Subcutaneous abdominal adipose tissue (tissue), 5 donors: ENCODE results near the gene OR4F15.
"Not testable (repeated sequence)": the region's sequence is repeated elsewhere in the genome, so short reads cannot be mapped to it uniquely, and the experiment has no call there.

ENCODE experiments used
- H3K27ac ChIP-seq: one replicate; pipeline ENCODE4 v1.7.0; 2013; ENCODE audit warnings: low read depth, mild to moderate bottlenecking, inconsistent platforms, low read length, moderate library complexity
- H3K27me3 ChIP-seq, 5 donors: one replicate each; pipeline ENCODE4 v1.7.0; 2013; ENCODE audit warnings: low read length in 5 of 5, inconsistent platforms in 1 of 5; ENCODE audit not compliant: control insufficient read depth in 5 of 5, insufficient read depth in 4 of 5
- H3K36me3 ChIP-seq, 5 donors: one replicate each; pipeline ENCODE4 v1.7.0; 2013; ENCODE audit warnings: low read length in 5 of 5; ENCODE audit not compliant: control insufficient read depth in 5 of 5, insufficient read depth in 5 of 5
- H3K4me1 ChIP-seq, 5 donors: one replicate each; pipeline ENCODE4 v1.7.0; 2013; ENCODE audit warnings: low read length in 5 of 5, mild to moderate bottlenecking in 3 of 5, moderate library complexity in 1 of 5; ENCODE audit not compliant: control insufficient read depth in 5 of 5, insufficient read depth in 5 of 5
- H3K4me3 ChIP-seq, 5 donors: one replicate each; pipeline ENCODE4 v1.7.0; 2013; ENCODE audit warnings: low read length in 5 of 5, low read depth in 1 of 5
- H3K9ac ChIP-seq, 5 donors: one replicate each; pipeline ENCODE4 v1.7.0; 2013; ENCODE audit warnings: low read length in 5 of 5, mild to moderate bottlenecking in 4 of 5, moderate library complexity in 3 of 5
- H3K9me3 ChIP-seq, 5 donors: one replicate each; pipeline ENCODE4 v1.7.0; 2013; ENCODE audit warnings: low read length in 5 of 5; ENCODE audit not compliant: control insufficient read depth in 5 of 5
- donor health status: healthy.
- donor health status: healthy.
- donor health status: healthy.
- donor health status: healthy.
- donor health status: healthy.

The OR4F15 gene

GRCh38 chr15:101811902-101812301 is at the start of gene OR4F15:
OR4F15 (plus strand) TSS chr15:101812202; CDS start chr15:101818187, 5,985 bp downstream.
- no peaks in the 10 kb centered on the region for H3K27me3 ChIP-seq
- no peak within 1 kb of the TSS for H3K9ac ChIP-seq
- H3K27ac ChIP-seq, result no peak within 1 kb of the TSS
- no peaks in the 10 kb centered on the region for H3K9me3 ChIP-seq
- H3K36me3 ChIP-seq, result no peaks in the 10 kb centered on the region
- H3K4me1 ChIP-seq, result no peaks in the 10 kb centered on the region
- H3K4me3 ChIP-seq, result no peak within 1 kb of the TSS

GRCh38 chr15:101764669-101765339 is 47.2 kb upstream of the OR4F15 start:
- not testable (repeated sequence) for H3K36me3 ChIP-seq, H3K27ac ChIP-seq, H3K4me1 ChIP-seq, H3K4me3 ChIP-seq, H3K9ac ChIP-seq, H3K9me3 ChIP-seq, H3K27me3 ChIP-seq

GRCh38 chr15:101765340-101765671 is 46.7 kb upstream of the OR4F15 start:
- H3K4me3 ChIP-seq, H3K9ac ChIP-seq, H3K27ac ChIP-seq, H3K4me1 ChIP-seq, H3K36me3 ChIP-seq, H3K9me3 ChIP-seq, H3K27me3 ChIP-seq: not testable (repeated sequence)

- H3K9me3 ChIP-seq, result peaks cover 0 to 5% (median 0%) of the 10 kb centered on the region in 5 donors
- no peaks in the 10 kb centered on the region for H3K36me3 ChIP-seq
- H3K9ac ChIP-seq, result no peak overlapping the region
- no peak overlapping the region for H3K27ac ChIP-seq
- no peaks in the 10 kb centered on the region for H3K27me3 ChIP-seq
- H3K4me3 ChIP-seq, result no peak overlapping the region
- peaks cover 0 to 7% (median 0%) of the 10 kb centered on the region in 5 donors for H3K4me1 ChIP-seq
Observed at GRCh38 chr15:101765772-101766456, 46.1 kb upstream of the OR4F15 start.

- H3K36me3 ChIP-seq, H3K4me1 ChIP-seq, H3K4me3 ChIP-seq, H3K9me3 ChIP-seq, H3K27me3 ChIP-seq, H3K27ac ChIP-seq, H3K9ac ChIP-seq: not testable (repeated sequence)
Observed at GRCh38 chr15:101767083-101767640, 44.8 kb upstream of the OR4F15 start.

GRCh38 chr15:101772921-101773320 is 39.1 kb upstream of the OR4F15 start:
- Histone ChIP-seq H3K9ac (no peak overlapping the region), H3K27ac (no peak overlapping the region), H3K36me3 (peaks cover 0 to 14% (median 0%) of the 10 kb centered on the region in 5 donors), H3K27me3 (peaks cover 0 to 4% (median 0%) of the 10 kb centered on the region in 5 donors), H3K4me3 (no peak overlapping the region), H3K4me1 (no peaks in the 10 kb centered on the region), H3K9me3 (no peaks in the 10 kb centered on the region)

- no peaks in the 10 kb centered on the region for H3K9me3 ChIP-seq
- no peak overlapping the region for H3K9ac ChIP-seq
- H3K27me3 ChIP-seq, result peaks cover 0 to 4% (median 0%) of the 10 kb centered on the region in 5 donors
- no peak overlapping the region for H3K27ac ChIP-seq
- H3K4me1 ChIP-seq, result no peaks in the 10 kb centered on the region
- H3K36me3 ChIP-seq, result peaks cover 0 to 14% (median 0%) of the 10 kb centered on the region in 5 donors
- no peak overlapping the region for H3K4me3 ChIP-seq
Observed at GRCh38 chr15:101773496-101774100, 38.4 kb upstream of the OR4F15 start.

GRCh38 chr15:101775136-101775535 is 36.9 kb upstream of the OR4F15 start:
- Histone ChIP-seq H3K9ac (no peak overlapping the region), H3K4me3 (no peak overlapping the region), H3K27me3 (peaks cover 0 to 4% (median 0%) of the 10 kb centered on the region in 5 donors), H3K4me1 (no peaks in the 10 kb centered on the region), H3K27ac (no peak overlapping the region), H3K9me3 (no peaks in the 10 kb centered on the region), H3K36me3 (peaks cover 0 to 14% (median 0%) of the 10 kb centered on the region in 5 donors)

- H3K9me3 ChIP-seq, H3K27me3 ChIP-seq, H3K9ac ChIP-seq, H3K36me3 ChIP-seq, H3K4me1 ChIP-seq, H3K27ac ChIP-seq, H3K4me3 ChIP-seq: not testable (repeated sequence)
Observed at GRCh38 chr15:101778576-101778975, 33.4 kb upstream of the OR4F15 start.

GRCh38 chr15:101780225-101780624 is 31.8 kb upstream of the OR4F15 start:
- H3K27ac ChIP-seq, H3K4me3 ChIP-seq: not testable (repeated sequence)

More at GRCh38 chr15:101780225-101780624, 31.8 kb upstream of the OR4F15 start:
- H3K36me3 ChIP-seq, H3K9me3 ChIP-seq, H3K4me1 ChIP-seq, H3K9ac ChIP-seq, H3K27me3 ChIP-seq: not testable (repeated sequence)
